GM21723 (cell line): ENCODE data around the gene KCNA1.

Source experiments
- ATAC-seq: cut with Tn5 transposase; IDR thresholded peaks from one replicate; pipeline ENCODE4 v1.9.1; 2021; ENCODE audit warnings: mild to moderate bottlenecking, moderate library complexity; ENCODE audit not compliant: unreplicated experiment

Gene KCNA1

DNA sequence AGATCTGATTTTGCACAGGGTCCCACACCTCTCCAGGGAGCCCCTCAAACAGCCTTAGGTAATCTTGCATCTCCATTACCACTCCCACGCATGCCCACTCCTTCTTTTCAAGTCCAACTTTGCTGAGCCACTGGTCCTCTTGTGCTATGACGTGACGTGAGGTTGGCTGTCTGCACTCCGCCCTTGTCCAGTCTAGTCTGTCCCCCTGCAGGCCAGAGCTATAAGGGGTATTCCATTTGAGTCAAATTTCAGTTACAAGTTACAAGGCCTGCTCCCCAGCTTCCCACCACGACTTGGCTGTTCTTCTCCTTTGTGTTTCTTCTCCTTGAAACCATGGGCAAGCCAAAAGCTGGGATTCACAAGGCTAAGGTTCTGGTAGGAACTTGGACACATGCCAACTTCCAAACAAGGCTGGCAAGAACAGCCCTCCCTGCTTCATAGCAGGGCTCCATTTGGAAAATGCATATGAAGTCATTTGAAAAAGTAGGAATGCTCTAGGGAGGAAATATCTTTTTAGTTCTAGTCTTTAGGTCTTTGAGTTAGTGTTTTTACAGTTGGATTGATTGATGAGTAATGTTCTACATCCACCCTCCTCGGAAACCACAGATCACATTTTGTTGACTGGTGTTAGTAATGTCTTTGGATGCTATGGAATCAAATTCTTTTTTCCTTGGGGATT, 49.1 kb downstream of the KCNA1 start:
- ATAC-seq, result no peak

DNA sequence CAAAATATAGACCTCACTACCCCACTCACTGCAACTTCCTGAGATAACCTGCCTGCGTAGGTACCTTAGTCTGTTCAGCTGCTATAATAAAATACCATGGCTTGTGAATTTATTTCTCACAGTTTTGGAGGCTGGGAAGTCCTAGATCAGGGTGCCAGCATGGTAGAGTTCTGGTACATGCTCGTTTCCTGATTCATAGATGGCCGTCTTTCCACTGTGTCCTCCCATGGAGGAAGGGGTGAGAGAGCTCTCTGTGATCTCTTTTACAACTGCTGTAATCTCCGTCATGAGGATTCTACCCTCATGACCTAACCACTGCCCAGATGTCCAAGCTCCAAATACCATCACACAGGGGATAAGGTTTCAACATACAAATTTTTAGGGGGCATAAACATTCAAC, 49.7 kb downstream of the KCNA1 start:
- ATAC-seq, result no peak

DNA sequence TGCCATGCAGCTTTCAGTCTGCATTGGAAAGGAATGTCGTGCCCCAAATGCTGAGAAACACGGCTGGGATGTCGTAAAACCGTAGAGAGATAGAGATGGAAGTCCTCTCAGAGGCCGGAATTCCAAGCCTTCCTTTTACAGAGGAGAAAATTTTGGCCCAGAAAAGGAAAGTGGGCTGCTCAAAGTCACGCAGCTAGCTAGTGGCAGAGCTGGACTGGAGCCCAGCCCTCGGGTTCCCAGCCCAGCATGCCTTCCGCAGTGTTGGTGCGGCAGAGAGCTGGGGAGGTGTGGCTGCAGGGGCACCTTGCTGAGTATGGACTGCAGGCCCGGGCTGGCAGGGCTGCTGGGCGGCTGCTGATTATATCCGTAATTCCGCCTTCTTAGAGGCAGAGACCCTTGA, 50.3 kb downstream of the KCNA1 start:
- ATAC-seq, result no peak

DNA sequence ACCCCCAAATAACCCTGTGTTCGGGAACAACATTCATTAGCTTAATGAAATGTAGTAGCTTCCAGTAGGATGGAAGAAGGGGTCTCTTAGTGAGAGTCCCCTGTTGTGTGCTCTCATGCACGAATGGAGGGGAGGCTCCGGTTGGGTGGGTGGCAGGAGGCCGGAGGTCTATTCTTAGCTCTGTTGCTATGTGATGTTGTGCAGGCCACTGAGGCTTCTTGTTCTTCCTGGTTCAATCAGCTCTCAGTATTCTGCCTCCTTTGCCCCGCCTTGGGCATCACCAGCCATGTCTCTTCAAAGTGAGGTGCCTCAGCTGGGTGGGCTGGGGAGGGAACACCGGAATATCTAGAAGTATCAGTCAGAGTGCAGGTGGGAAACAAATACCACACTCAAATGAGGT, 50.8 kb downstream of the KCNA1 start:
- ATAC-seq, result no peak

DNA sequence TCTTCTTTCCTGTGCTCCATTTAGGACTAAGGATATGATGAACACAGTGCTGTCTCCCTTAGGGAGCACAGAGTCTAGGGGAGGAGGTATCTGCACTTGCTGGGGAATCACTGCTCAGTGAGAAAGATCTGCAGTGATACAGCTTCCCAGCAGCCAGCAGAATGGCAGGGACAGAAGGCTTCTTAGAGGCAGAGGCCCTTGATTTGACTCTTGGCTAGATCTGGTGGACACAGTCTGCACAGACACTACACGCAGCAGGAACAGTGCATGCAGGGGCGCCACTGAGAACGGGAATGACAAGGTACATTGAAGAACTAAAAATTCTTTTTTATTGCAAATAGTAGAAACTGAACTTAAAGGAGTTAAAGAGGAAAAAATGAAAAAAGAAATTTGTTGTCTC, 51.6 kb downstream of the KCNA1 start:
- ATAC-seq, result no peak

DNA sequence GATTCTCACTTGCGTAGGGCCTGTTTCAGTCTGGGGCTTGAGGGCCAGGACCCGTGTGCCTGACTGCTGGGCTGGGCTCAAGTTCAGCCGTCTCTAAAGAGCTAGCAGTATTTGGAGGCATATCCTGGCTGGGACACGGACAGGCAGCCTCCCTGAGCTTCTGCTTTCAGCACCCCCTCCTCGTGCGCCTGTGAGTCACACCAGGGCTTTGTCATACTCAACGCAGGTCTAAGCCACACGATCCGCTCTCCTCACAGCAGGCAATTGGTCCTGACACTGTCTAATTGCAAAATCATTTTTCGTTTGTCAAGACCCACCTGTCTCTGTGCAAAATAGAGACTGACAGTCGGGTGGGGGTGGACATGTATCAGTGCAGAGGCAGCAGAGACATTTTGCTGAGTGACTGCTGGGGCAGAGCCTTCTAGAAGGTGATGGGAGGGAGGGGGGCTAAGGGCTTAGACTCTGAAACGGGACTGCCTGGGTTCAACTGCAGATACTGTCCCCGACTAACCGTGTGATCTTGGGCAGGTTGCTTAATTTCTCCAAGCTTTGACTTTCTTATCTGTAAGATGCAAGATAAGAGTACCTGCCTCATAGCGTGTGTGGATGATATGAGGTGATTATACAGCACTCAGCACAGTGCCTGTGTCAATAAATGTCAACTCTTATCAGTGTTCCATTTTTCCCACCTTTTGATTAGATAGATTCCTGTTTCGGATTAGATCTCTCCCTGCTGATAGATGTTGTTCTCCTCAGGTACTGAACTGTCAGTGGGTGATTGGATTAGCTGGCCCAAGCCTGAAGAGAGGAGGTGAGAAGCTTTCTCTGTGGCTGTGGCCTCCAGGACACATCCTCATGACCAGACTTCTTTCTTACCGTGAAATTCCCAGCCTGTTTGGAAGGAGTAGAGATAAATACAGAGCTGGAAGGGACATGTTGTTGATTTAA, 53.1 kb downstream of the KCNA1 start:
- no peak for ATAC-seq
